Measurements from ENCODE around the gene ESRRG. TPM values are rescaled to one million over a fixed set of nuclear protein-coding genes. Genes with fewer than 3 reads are reported as not detected.

Gene ESRRG
- total RNA-seq, 4 donors from 2014 or later: 0.17 to 1.5 (median 0.60) TPM

- TF ChIP-seq CTCF (IDR thresholded peaks at IDR 0.05; ENCODE audit: low read depth): no peak
Observed at GRCh38 chr1:216614011-216614934, 109.0 kb downstream of the ESRRG start.

GRCh38 chr1:216612291-216612690, 110.9 kb downstream of the ESRRG start:
- TF ChIP-seq CTCF (IDR thresholded peaks at IDR 0.05; ENCODE audit: low read depth): no peak

- TF ChIP-seq CTCF (IDR thresholded peaks at IDR 0.05; ENCODE audit: low read depth): no peak
Observed at GRCh38 chr1:216607067-216607697, 116.0 kb downstream of the ESRRG start.

GRCh38 chr1:216606047-216606637, 117.1 kb downstream of the ESRRG start:
- no peak for TF ChIP-seq CTCF (IDR thresholded peaks at IDR 0.05; ENCODE audit: low read depth)

GRCh38 chr1:216604771-216605170, 118.5 kb downstream of the ESRRG start:
- TF ChIP-seq CTCF (IDR thresholded peaks at IDR 0.05; ENCODE audit: low read depth): no peak

- no peak for TF ChIP-seq CTCF (IDR thresholded peaks at IDR 0.05; ENCODE audit: low read depth)
Observed at GRCh38 chr1:216600730-216601609, 122.3 kb downstream of the ESRRG start.

Measured in subcutaneous adipose tissue (tissue), 4 donors.